SK-N-SH (cell line): ENCODE results near the gene FHIP2A.

Source experiments
- CTCF ChIP-seq: fragments of 200-600 bp; sonication (generic); IDR thresholded peaks from 2 replicates; pipeline ENCODE4 v1.6.1; 2017; ENCODE audit warnings: antibody characterized with exemption, mild to moderate bottlenecking, moderate library complexity
- MXI1 ChIP-seq: IDR thresholded peaks from 2 replicates; pipeline ENCODE4 v1.6.1; 2012; ENCODE audit warnings: mild to moderate bottlenecking, low read depth, low read length, improper control_type of control experiment
- POLR2AphosphoS5 ChIP-seq: IDR thresholded peaks from 2 replicates; pipeline ENCODE4 v1.6.1; 2012; ENCODE audit warnings: low read depth, low read length

GRCh38 chr10:114802177-114802576, 19.4 kb upstream of the FHIP2A start:
- no peak for TF ChIP-seq MXI1
- TF ChIP-seq CTCF = no peak
- TF ChIP-seq POLR2AphosphoS5 = no peak
